Stimulated activated CD4-positive, alpha-beta T cell treated with anti-CD3 and anti-CD28 coated beads, TNF-alpha, amount 100 ng/mL, for 4 hours (primary cell): Measurements from ENCODE around the gene TBC1D3.
"Not testable (repeated sequence)": the region's sequence is repeated elsewhere in the genome, so short reads cannot be mapped to it uniquely, and the experiment has no call there.

Experiments used
- DNase-seq, 3 experiments: peaks; one replicate each; pipeline ENCODE4 v3.0.0-alpha.2; 2020; ENCODE audit warnings: low read depth in 3 of 3

TBC1D3 gene

DNA sequence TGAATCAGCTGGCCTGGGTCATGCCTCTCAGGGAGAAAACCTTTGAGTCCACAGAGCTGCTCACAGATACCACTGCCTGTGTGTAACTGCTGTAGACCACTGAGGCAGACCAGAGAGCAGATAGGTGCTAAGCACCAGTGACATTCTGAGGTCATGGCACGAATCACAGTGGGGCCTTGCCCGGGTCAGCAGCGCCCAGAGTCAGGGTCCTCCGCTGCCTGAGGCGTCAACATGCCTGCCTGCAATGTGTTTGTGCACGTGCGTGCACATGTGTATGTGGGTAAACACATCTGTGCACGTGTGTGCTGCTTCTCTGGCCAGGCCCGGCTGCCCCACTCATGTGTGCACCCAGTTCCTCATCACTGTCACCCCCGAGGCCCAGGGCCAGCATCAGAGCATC lies at the start of gene TBC1D3:
Gene TBC1D3 (minus strand): TSS at position 101 of the 400 bp plus-strand sequence. CDS start 1,526 bp downstream, outside the sequence.
- DNase-seq: not testable (repeated sequence)

DNA sequence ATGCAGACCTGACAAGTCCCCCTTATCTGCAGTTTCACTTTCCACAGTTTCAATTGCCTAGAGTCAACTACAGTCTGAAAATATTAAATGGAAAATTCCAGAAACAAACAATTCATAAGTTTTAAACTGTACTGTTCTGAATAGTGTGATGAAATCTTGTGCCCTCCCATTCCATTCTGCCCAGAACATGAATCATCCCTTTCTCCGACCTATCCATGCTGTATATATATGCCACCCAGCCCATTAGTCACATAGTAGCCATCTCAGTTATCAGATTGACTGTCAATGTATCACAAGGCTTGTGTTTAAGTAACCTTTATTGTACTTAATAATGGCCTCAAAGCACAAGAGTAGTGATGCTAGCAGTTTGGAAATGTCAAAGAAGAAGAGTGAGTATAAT lies 40.4 kb upstream of the TBC1D3 start:
- not testable (repeated sequence) for DNase-seq

DNA sequence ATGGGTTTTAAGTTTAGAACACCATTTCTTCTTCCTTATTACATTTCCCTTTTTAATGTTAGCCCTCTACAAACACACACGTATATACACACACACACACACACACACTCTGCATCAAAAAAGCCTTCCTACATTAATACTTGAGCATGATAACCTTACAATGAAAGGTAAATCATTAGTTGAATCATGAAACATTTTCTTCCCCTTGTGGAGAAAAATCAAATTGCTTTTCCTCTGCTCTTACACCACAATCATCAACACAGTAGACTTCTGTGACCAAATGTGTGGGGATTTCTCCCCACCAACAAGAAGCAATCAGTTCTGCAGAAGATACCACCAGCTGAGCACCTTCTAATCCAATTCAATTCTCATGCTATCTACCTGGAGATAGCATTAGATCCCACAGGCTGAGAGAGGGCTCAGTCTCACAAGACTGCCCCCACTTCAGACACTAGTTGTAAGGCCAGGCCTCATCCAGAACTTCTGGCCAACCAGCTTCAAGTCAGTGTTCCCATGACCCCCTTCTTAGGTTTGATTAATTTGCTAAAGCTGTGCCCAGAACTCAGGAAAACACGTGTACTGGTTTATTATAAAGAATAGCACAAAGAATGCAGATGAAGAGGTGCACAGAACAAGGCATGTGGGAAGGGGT lies 33.6 kb upstream of the TBC1D3 start:
- not testable (repeated sequence) for DNase-seq

DNA sequence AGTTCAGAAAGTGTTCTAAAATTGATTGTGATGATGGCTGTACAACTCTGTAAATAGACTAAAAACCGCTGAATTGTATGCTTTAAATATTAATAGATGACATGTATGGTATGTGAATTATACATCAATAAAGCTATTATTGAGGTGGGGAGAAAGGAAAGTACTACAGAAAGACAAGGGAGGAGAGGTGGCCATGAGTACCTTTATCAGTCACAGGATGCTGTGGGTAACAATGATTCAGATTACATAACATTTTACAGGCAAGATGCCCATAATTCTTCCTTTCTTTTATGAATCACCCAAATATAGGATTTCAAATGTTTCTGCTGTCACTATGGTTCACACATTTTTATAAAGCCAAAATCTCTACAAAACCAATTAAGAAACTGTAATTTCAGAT lies 28.5 kb upstream of the TBC1D3 start:
- not testable (repeated sequence) for DNase-seq

DNA sequence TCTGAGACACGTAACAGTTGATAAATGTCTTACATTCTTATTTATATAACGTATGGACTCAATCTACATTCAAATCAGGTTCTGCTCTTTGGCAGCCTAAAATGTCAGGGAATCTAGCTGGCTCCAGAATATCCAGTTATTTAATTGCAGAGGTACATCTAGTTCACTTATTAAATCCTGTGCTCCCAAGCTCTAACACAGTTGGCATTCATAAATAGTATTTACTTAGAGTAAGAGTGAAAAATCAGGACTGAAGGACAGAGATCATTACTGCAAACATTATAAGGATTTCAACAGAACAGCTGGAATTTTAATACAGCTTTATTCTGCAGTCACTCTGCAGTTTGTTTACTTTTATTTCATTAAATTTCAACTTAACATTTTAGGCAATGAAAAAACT lies 7.9 kb upstream of the TBC1D3 start:
- not testable (repeated sequence) for DNase-seq

DNA sequence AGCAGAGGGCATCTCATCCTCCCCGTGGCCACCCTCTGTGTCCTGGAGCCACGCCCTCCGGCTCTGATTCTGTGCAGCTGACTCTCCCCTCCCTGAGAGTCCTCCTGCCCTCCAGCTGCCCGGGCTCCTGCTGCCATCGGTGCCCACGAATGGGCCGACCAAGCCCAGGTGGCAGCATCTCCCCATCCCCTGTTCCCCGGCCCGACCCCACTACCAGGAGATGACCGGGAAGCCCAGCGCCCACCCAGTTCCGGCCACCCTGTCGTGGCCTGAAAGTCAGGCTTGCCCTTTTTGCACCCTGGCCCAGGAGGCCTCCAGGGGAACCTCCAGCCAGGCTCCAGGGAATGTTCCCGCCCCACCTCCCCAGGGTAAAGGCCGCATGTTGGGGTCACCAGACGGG lies 57.5 kb downstream of the TBC1D3 start:
- not testable (repeated sequence) for DNase-seq
